ENCODE data around the gene DTNBP1.
"Not testable (repeated sequence)": the region's sequence is repeated elsewhere in the genome, so short reads cannot be mapped to it uniquely, and the experiment has no call there.

The DTNBP1 gene

GRCh38 chr6:15556711-15557110 lies 106.1 kb downstream of the DTNBP1 start:
- no peak for DNase-seq (ENCODE audit: low read depth)

- DNase-seq (ENCODE audit: low read depth) = no peak
These were observed 107.5 kb downstream of the DTNBP1 start for GRCh38 chr6:15555101-15556038.

- no peak for DNase-seq (ENCODE audit: low read depth)
These were observed 108.1 kb downstream of the DTNBP1 start for GRCh38 chr6:15554728-15555100.

- DNase-seq (ENCODE audit: low read depth) = no peak
These were observed 109.0 kb downstream of the DTNBP1 start for GRCh38 chr6:15553736-15554294.

- no peak for DNase-seq (ENCODE audit: low read depth)
These were observed 109.8 kb downstream of the DTNBP1 start for GRCh38 chr6:15553031-15553430.

GRCh38 chr6:15551798-15552197 lies 111.0 kb downstream of the DTNBP1 start:
- no peak for DNase-seq (ENCODE audit: low read depth)

GRCh38 chr6:15551262-15551661 lies 111.6 kb downstream of the DTNBP1 start:
- DNase-seq (ENCODE audit: low read depth) = no peak

- no peak for DNase-seq (ENCODE audit: low read depth)
These were observed 112.2 kb downstream of the DTNBP1 start for GRCh38 chr6:15550546-15551123.

- no peak for DNase-seq (ENCODE audit: low read depth)
These were observed 113.5 kb downstream of the DTNBP1 start for GRCh38 chr6:15549371-15549770.

- no peak for DNase-seq (ENCODE audit: low read depth)
These were observed 115.4 kb downstream of the DTNBP1 start for GRCh38 chr6:15547400-15547799.

- DNase-seq (ENCODE audit: low read depth) = no peak
These were observed 116.2 kb downstream of the DTNBP1 start for GRCh38 chr6:15546591-15546990.

- DNase-seq (ENCODE audit: low read depth) = no peak
These were observed 118.4 kb downstream of the DTNBP1 start for GRCh38 chr6:15544321-15544900.

GRCh38 chr6:15543332-15543917 lies 119.4 kb downstream of the DTNBP1 start:
- not testable (repeated sequence) for DNase-seq (ENCODE audit: low read depth)

GRCh38 chr6:15539722-15540270 lies 123.0 kb downstream of the DTNBP1 start:
- no peak for DNase-seq (ENCODE audit: low read depth)

GRCh38 chr6:15538766-15539495 lies 123.9 kb downstream of the DTNBP1 start:
- no peak for DNase-seq (ENCODE audit: low read depth)

GRCh38 chr6:15538106-15538505 lies 124.7 kb downstream of the DTNBP1 start:
- DNase-seq (ENCODE audit: low read depth) = no peak

- no peak for DNase-seq (ENCODE audit: low read depth)
These were observed 126.5 kb downstream of the DTNBP1 start for GRCh38 chr6:15536198-15536955.

- DNase-seq (ENCODE audit: low read depth) = no peak
These were observed 127.2 kb downstream of the DTNBP1 start for GRCh38 chr6:15535495-15536197.

- DNase-seq (ENCODE audit: low read depth) = no peak
These were observed 127.9 kb downstream of the DTNBP1 start for GRCh38 chr6:15534974-15535373.
